Ishikawa (cell line): ENCODE data around the gene CEP76.

Source experiments
- CEBPB ChIP-seq: IDR thresholded peaks from 2 replicates; pipeline ENCODE4 v1.6.1; 2012
- CREB1 ChIP-seq: IDR thresholded peaks from 2 replicates; pipeline ENCODE4 v1.6.1; 2012; ENCODE audit warnings: low read depth
- EGR1 ChIP-seq: IDR thresholded peaks from 2 replicates; pipeline ENCODE4 v1.6.1; 2012
- EP300 ChIP-seq: IDR thresholded peaks from 2 replicates; pipeline ENCODE4 v1.6.1; 2012; ENCODE audit warnings: borderline replicate concordance
- NFIC ChIP-seq: IDR thresholded peaks from 2 replicates; pipeline ENCODE4 v1.6.1; 2012
- RAD21 ChIP-seq: IDR thresholded peaks from 2 replicates; pipeline ENCODE4 v1.6.1; 2012; ENCODE audit warnings: low read depth
- TAF1 ChIP-seq: IDR thresholded peaks from 2 replicates; pipeline ENCODE4 v1.6.1; 2012; ENCODE audit warnings: low read depth, mild to moderate bottlenecking
- YY1 ChIP-seq: IDR thresholded peaks from 2 replicates; pipeline ENCODE4 v1.6.1; 2012; ENCODE audit warnings: low read depth
- ZBTB7A ChIP-seq: IDR thresholded peaks from 2 replicates; pipeline ENCODE4 v1.6.1; 2012; ENCODE audit warnings: low read depth
- TF ChIP-seq, protein P1 (sequence below): IDR thresholded peaks from 2 replicates; pipeline ENCODE4 v1.6.1; 2012; ENCODE audit warnings: low read depth, mild to moderate bottlenecking
- TF ChIP-seq, protein P2 (sequence below): IDR thresholded peaks from 2 replicates; pipeline ENCODE4 v1.6.1; 2012

GRCh38 chr18:12711446-12711845 is 8.9 kb upstream of the CEP76 start:
- no peak for TF ChIP-seq YY1
- TF ChIP-seq, protein P1, sequence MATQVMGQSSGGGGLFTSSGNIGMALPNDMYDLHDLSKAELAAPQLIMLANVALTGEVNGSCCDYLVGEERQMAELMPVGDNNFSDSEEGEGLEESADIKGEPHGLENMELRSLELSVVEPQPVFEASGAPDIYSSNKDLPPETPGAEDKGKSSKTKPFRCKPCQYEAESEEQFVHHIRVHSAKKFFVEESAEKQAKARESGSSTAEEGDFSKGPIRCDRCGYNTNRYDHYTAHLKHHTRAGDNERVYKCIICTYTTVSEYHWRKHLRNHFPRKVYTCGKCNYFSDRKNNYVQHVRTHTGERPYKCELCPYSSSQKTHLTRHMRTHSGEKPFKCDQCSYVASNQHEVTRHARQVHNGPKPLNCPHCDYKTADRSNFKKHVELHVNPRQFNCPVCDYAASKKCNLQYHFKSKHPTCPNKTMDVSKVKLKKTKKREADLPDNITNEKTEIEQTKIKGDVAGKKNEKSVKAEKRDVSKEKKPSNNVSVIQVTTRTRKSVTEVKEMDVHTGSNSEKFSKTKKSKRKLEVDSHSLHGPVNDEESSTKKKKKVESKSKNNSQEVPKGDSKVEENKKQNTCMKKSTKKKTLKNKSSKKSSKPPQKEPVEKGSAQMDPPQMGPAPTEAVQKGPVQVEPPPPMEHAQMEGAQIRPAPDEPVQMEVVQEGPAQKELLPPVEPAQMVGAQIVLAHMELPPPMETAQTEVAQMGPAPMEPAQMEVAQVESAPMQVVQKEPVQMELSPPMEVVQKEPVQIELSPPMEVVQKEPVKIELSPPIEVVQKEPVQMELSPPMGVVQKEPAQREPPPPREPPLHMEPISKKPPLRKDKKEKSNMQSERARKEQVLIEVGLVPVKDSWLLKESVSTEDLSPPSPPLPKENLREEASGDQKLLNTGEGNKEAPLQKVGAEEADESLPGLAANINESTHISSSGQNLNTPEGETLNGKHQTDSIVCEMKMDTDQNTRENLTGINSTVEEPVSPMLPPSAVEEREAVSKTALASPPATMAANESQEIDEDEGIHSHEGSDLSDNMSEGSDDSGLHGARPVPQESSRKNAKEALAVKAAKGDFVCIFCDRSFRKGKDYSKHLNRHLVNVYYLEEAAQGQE = no peak
- TF ChIP-seq CEBPB = no peak
- TF ChIP-seq RAD21 = no peak
- TF ChIP-seq, protein P2, sequence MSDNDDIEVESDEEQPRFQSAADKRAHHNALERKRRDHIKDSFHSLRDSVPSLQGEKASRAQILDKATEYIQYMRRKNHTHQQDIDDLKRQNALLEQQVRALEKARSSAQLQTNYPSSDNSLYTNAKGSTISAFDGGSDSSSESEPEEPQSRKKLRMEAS = no peak
- TF ChIP-seq CREB1 = no peak
- TF ChIP-seq EP300 = no peak
- TF ChIP-seq EGR1 = no peak
- no peak for TF ChIP-seq NFIC
- no peak for TF ChIP-seq ZBTB7A
- TF ChIP-seq TAF1 = no peak
